HEK293 (cell line): ENCODE data around the gene RND2.

Experiments
- KLF10 ChIP-seq: fragments of 450-650 bp; IDR thresholded peaks from 2 replicates; pipeline ENCODE4 v1.5.1; 2018; ENCODE audit warnings: missing biosample characterization, mild to moderate bottlenecking, missing genetic modification characterization
- KLF7 ChIP-seq: fragments of 450-650 bp; formaldehyde crosslinking; IDR thresholded peaks from 2 replicates; pipeline ENCODE4 v1.5.1; 2016; ENCODE audit warnings: missing biosample characterization, missing genetic modification characterization, borderline replicate concordance
- KLF8 ChIP-seq: fragments of 450-650 bp; formaldehyde crosslinking; IDR thresholded peaks from 2 replicates; pipeline ENCODE4 v1.5.1; 2016; ENCODE audit warnings: missing biosample characterization, missing genetic modification characterization
- MZF1 ChIP-seq: fragments of 450-650 bp; formaldehyde crosslinking; IDR thresholded peaks from 2 replicates; pipeline ENCODE4 v1.5.1; 2017; ENCODE audit warnings: missing biosample characterization, missing genetic modification characterization, borderline replicate concordance
- SETDB1 ChIP-seq: IDR thresholded peaks from one replicate; pipeline ENCODE4 v1.6.1; 2017; ENCODE audit warnings: mild to moderate bottlenecking, low read length, moderate library complexity, mixed read lengths; ENCODE audit not compliant: insufficient read length
- SP3 ChIP-seq: fragments of 450-650 bp; formaldehyde crosslinking; IDR thresholded peaks from 2 replicates; pipeline ENCODE4 v1.5.1; 2016; ENCODE audit warnings: missing biosample characterization, missing genetic modification characterization
- ZBTB1 ChIP-seq: fragments of 450-650 bp; formaldehyde crosslinking; IDR thresholded peaks from 2 replicates; pipeline ENCODE4 v1.5.1; 2016; ENCODE audit warnings: missing biosample characterization, missing genetic modification characterization
- ZBTB17 ChIP-seq: fragments of 450-650 bp; formaldehyde crosslinking; IDR thresholded peaks from 2 replicates; pipeline ENCODE4 v1.5.1; 2016; ENCODE audit warnings: missing biosample characterization, missing genetic modification characterization
- ZBTB8A ChIP-seq: fragments of 450-650 bp; formaldehyde crosslinking; IDR thresholded peaks from 2 replicates; pipeline ENCODE4 v1.5.1; 2016; ENCODE audit warnings: missing biosample characterization, missing genetic modification characterization
- ZFP69B ChIP-seq: fragments of 450-650 bp; formaldehyde crosslinking; IDR thresholded peaks from 2 replicates; pipeline ENCODE4 v1.5.1; 2016; ENCODE audit warnings: missing biosample characterization, missing genetic modification characterization
- ZNF10 ChIP-seq: fragments of 450-650 bp; formaldehyde crosslinking; IDR thresholded peaks from 2 replicates; pipeline ENCODE4 v1.5.1; 2017; ENCODE audit warnings: missing biosample characterization, missing genetic modification characterization
- ZNF146 ChIP-seq: fragments of 450-650 bp; formaldehyde crosslinking; IDR thresholded peaks from 2 replicates; pipeline ENCODE4 v1.5.1; 2016; ENCODE audit warnings: missing biosample characterization, missing genetic modification characterization
- ZNF221 ChIP-seq: fragments of 450-650 bp; formaldehyde crosslinking; IDR thresholded peaks from 2 replicates; pipeline ENCODE4 v1.5.1; 2017; ENCODE audit warnings: missing biosample characterization, missing genetic modification characterization, borderline replicate concordance
- ZNF23 ChIP-seq: fragments of 450-650 bp; formaldehyde crosslinking; IDR thresholded peaks from 2 replicates; pipeline ENCODE4 v1.5.1; 2016; ENCODE audit warnings: missing biosample characterization, missing genetic modification characterization, borderline replicate concordance
- ZNF324 ChIP-seq: fragments of 450-650 bp; formaldehyde crosslinking; IDR thresholded peaks from 2 replicates; pipeline ENCODE4 v1.5.1; 2016; ENCODE audit warnings: missing biosample characterization, missing genetic modification characterization
- ZNF37A ChIP-seq: fragments of 450-650 bp; IDR thresholded peaks from 2 replicates; pipeline ENCODE4 v1.5.1; 2018; ENCODE audit warnings: missing biosample characterization, missing genetic modification characterization
- ZNF404 ChIP-seq: fragments of 450-650 bp; formaldehyde crosslinking; IDR thresholded peaks from 2 replicates; pipeline ENCODE4 v1.5.1; 2017; ENCODE audit warnings: missing biosample characterization, missing genetic modification characterization
- ZNF426 ChIP-seq: fragments of 450-650 bp; formaldehyde crosslinking; IDR thresholded peaks from 2 replicates; pipeline ENCODE4 v1.5.1; 2017; ENCODE audit warnings: missing biosample characterization, missing genetic modification characterization, mild to moderate bottlenecking, inconsistent platforms, moderate library complexity
- ZNF514 ChIP-seq: fragments of 450-650 bp; formaldehyde crosslinking; IDR thresholded peaks from 2 replicates; pipeline ENCODE4 v1.5.1; 2016; ENCODE audit warnings: missing biosample characterization, missing genetic modification characterization
- ZNF521 ChIP-seq: fragments of 450-650 bp; formaldehyde crosslinking; IDR thresholded peaks from 2 replicates; pipeline ENCODE4 v1.5.1; 2017; ENCODE audit warnings: missing biosample characterization, mild to moderate bottlenecking, missing genetic modification characterization
- ZNF530 ChIP-seq: fragments of 450-650 bp; formaldehyde crosslinking; IDR thresholded peaks from 2 replicates; pipeline ENCODE4 v1.5.1; 2016; ENCODE audit warnings: low read depth, missing biosample characterization, missing genetic modification characterization
- ZNF585B ChIP-seq: fragments of 450-650 bp; formaldehyde crosslinking; IDR thresholded peaks from 2 replicates; pipeline ENCODE4 v1.5.1; 2016; ENCODE audit warnings: missing biosample characterization, missing genetic modification characterization
- ZNF600 ChIP-seq: fragments of 450-650 bp; formaldehyde crosslinking; IDR thresholded peaks from 2 replicates; pipeline ENCODE4 v1.5.1; 2016; ENCODE audit warnings: missing biosample characterization, missing genetic modification characterization
- ZNF624 ChIP-seq: fragments of 450-650 bp; formaldehyde crosslinking; IDR thresholded peaks from 2 replicates; pipeline ENCODE4 v1.5.1; 2017; ENCODE audit warnings: missing biosample characterization, missing genetic modification characterization
- ZNF747 ChIP-seq: fragments of 450-650 bp; formaldehyde crosslinking; IDR thresholded peaks from 2 replicates; pipeline ENCODE4 v1.5.1; 2016; ENCODE audit warnings: missing biosample characterization, missing genetic modification characterization
- ZNF76 ChIP-seq: fragments of 450-650 bp; formaldehyde crosslinking; IDR thresholded peaks from 2 replicates; pipeline ENCODE4; 2016; ENCODE audit warnings: low read depth, missing biosample characterization, missing genetic modification characterization, borderline replicate concordance
- ZNF768 ChIP-seq: fragments of 450-650 bp; formaldehyde crosslinking; IDR thresholded peaks from 2 replicates; pipeline ENCODE4 v1.5.1; 2018; ENCODE audit warnings: missing biosample characterization, mild to moderate bottlenecking, missing genetic modification characterization
- ZNF792 ChIP-seq: fragments of 450-650 bp; formaldehyde crosslinking; IDR thresholded peaks from 2 replicates; pipeline ENCODE4 v1.5.1; 2016; ENCODE audit warnings: missing biosample characterization, missing genetic modification characterization
- ZXDB ChIP-seq: fragments of 450-650 bp; formaldehyde crosslinking; IDR thresholded peaks from 2 replicates; pipeline ENCODE4 v1.5.1; 2016; ENCODE audit warnings: missing biosample characterization, missing genetic modification characterization
- TF ChIP-seq, protein P1 (sequence below): fragments of 450-650 bp; formaldehyde crosslinking; IDR thresholded peaks from 2 replicates; pipeline ENCODE4 v1.5.1; 2016; ENCODE audit warnings: missing biosample characterization, missing genetic modification characterization
- TF ChIP-seq, protein P2 (sequence below): fragments of 450-650 bp; formaldehyde crosslinking; IDR thresholded peaks from 2 replicates; pipeline ENCODE4 v1.5.1; 2017; ENCODE audit warnings: missing biosample characterization, missing genetic modification characterization
- TF ChIP-seq, protein P3 (sequence below): fragments of 450-650 bp; formaldehyde crosslinking; IDR thresholded peaks from 2 replicates; pipeline ENCODE4 v1.5.1; 2016; ENCODE audit warnings: missing biosample characterization, missing genetic modification characterization
- TF ChIP-seq, protein P4 (sequence below): fragments of 450-650 bp; formaldehyde crosslinking; IDR thresholded peaks from 2 replicates; pipeline ENCODE4 v1.5.1; 2017; ENCODE audit warnings: missing biosample characterization, missing genetic modification characterization
- TF ChIP-seq, protein P5 (sequence below): IDR thresholded peaks from 2 replicates; pipeline ENCODE4 v1.6.1; 2011; ENCODE audit warnings: mild to moderate bottlenecking, low read depth, low read length, borderline replicate concordance

RND2 gene

DNA sequence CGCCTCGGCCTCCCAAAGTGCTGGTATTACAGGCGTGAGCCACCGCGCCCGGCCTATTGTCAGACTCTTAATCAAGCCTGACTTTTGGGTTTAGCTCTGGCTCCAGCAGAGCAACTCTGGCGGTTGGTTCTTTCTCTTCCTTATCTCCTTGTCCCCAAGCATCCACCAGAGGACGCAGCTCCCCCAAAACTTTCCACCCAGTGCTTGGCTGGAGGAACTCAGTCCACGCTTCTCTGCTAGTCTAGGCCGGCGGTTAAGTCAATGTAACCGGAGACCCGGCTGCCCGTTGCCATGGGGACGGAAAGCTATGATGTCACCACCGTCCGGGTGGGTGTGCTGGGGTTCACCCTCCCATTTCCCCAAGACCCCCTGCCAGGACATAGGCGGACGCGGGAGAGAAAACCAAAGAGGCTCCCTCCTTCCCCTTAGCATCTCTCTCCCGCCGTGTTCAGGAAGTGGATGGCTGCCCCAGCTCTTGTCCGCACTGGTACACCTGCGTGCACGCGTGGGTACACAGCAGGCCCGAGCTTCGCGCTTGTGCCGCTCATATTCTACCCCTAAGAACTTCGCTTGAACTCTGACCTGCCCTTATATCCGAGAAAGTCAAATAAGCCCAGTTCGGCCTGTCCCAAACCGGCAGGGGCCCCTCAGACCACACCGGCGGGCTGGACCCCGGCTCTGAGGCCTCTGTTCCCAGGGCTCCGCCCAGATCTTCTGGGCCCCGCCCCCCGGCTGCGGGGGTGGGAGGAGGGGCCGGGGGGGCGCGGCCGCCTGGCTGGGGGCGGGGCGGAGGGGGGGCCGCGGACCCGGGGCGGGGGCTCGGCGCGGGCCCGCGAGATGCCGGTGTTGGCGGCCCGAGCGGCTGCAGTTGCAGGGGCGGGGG lies at the start of gene RND2 (continued):
- TF ChIP-seq ZNF426 (tag by site-specific recombination) (no peak), SETDB1 (no peak), ZNF521 (tag by site-specific recombination) (no peak), ZNF23 (tag by site-specific recombination) (no peak), ZNF514 (tag by site-specific recombination) (no peak), ZNF624 (no peak), ZNF146 (tag by site-specific recombination) (no peak), ZFP69B (no peak), ZNF768 (tag by site-specific recombination) (no peak), ZNF747 (tag by site-specific recombination) (no peak), ZNF600 (tag by site-specific recombination) (no peak; the same call in 1 of the 2 replicates), KLF10 (tag by site-specific recombination) (peak; percentile 92), ZBTB8A (tag by site-specific recombination) (0 out of 2 replicates have a peak, but pooled peaks have one; percentile 25), ZBTB1 (tag by site-specific recombination) (no peak), KLF8 (tag by site-specific recombination) (peak; percentile 83), ZNF530 (no peak), SP3 (tag by site-specific recombination) (peak; percentile 85), ZNF76 (tag by site-specific recombination) (peak; percentile 50; the same call in 1 of the 2 replicates), KLF7 (tag by site-specific recombination) (no peak; the same call in 1 of the 2 replicates), ZXDB (tag by site-specific recombination) (peak; percentile 35; the same call in 1 of the 2 replicates), ZNF10 (tag by site-specific recombination) (no peak), ZNF221 (tag by site-specific recombination) (no peak), ZNF37A (tag by site-specific recombination) (no peak), ZNF404 (tag by site-specific recombination) (no peak), ZNF585B (no peak), MZF1 (no peak), ZNF324 (tag by site-specific recombination) (peak; percentile 94), ZNF792 (tag by site-specific recombination) (no peak), ZBTB17 (peak; percentile 83)
- TF ChIP-seq, protein P1, sequence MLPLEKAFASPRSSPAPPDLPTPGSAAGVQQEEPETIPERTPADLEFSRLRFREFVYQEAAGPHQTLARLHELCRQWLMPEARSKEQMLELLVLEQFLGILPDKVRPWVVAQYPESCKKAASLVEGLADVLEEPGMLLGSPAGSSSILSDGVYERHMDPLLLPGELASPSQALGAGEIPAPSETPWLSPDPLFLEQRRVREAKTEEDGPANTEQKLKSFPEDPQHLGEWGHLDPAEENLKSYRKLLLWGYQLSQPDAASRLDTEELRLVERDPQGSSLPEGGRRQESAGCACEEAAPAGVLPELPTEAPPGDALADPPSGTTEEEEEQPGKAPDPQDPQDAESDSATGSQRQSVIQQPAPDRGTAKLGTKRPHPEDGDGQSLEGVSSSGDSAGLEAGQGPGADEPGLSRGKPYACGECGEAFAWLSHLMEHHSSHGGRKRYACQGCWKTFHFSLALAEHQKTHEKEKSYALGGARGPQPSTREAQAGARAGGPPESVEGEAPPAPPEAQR (tag by site-specific recombination): no peak
- TF ChIP-seq, protein P2, sequence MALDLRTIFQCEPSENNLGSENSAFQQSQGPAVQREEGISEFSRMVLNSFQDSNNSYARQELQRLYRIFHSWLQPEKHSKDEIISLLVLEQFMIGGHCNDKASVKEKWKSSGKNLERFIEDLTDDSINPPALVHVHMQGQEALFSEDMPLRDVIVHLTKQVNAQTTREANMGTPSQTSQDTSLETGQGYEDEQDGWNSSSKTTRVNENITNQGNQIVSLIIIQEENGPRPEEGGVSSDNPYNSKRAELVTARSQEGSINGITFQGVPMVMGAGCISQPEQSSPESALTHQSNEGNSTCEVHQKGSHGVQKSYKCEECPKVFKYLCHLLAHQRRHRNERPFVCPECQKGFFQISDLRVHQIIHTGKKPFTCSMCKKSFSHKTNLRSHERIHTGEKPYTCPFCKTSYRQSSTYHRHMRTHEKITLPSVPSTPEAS (tag by site-specific recombination): no peak
- TF ChIP-seq, protein P3, sequence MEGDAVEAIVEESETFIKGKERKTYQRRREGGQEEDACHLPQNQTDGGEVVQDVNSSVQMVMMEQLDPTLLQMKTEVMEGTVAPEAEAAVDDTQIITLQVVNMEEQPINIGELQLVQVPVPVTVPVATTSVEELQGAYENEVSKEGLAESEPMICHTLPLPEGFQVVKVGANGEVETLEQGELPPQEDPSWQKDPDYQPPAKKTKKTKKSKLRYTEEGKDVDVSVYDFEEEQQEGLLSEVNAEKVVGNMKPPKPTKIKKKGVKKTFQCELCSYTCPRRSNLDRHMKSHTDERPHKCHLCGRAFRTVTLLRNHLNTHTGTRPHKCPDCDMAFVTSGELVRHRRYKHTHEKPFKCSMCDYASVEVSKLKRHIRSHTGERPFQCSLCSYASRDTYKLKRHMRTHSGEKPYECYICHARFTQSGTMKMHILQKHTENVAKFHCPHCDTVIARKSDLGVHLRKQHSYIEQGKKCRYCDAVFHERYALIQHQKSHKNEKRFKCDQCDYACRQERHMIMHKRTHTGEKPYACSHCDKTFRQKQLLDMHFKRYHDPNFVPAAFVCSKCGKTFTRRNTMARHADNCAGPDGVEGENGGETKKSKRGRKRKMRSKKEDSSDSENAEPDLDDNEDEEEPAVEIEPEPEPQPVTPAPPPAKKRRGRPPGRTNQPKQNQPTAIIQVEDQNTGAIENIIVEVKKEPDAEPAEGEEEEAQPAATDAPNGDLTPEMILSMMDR: peak; percentile 97
- TF ChIP-seq, protein P4, sequence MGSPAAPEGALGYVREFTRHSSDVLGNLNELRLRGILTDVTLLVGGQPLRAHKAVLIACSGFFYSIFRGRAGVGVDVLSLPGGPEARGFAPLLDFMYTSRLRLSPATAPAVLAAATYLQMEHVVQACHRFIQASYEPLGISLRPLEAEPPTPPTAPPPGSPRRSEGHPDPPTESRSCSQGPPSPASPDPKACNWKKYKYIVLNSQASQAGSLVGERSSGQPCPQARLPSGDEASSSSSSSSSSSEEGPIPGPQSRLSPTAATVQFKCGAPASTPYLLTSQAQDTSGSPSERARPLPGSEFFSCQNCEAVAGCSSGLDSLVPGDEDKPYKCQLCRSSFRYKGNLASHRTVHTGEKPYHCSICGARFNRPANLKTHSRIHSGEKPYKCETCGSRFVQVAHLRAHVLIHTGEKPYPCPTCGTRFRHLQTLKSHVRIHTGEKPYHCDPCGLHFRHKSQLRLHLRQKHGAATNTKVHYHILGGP (tag by site-specific recombination): no peak
- TF ChIP-seq, protein P5, sequence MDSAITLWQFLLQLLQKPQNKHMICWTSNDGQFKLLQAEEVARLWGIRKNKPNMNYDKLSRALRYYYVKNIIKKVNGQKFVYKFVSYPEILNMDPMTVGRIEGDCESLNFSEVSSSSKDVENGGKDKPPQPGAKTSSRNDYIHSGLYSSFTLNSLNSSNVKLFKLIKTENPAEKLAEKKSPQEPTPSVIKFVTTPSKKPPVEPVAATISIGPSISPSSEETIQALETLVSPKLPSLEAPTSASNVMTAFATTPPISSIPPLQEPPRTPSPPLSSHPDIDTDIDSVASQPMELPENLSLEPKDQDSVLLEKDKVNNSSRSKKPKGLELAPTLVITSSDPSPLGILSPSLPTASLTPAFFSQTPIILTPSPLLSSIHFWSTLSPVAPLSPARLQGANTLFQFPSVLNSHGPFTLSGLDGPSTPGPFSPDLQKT: no peak
